WTC11 (cell line): ENCODE measurements around the gene C20orf144. TPM values are rescaled to one million over a fixed set of nuclear protein-coding genes. Genes with fewer than 3 reads are reported as not detected.

Source experiments
- ATAC-seq: fragments of 200-7000 bp; cut with Tn5 transposase; 2 replicates; pipeline ENCODE4 v1.10.0; 2021; ENCODE audit warnings: mild to moderate bottlenecking, moderate library complexity
- CTCF ChIA-PET: fragments of 300-600 bp; sonication (Branson Sonifier 250); formaldehyde crosslinking; loops from one replicate; lab custom pipeline; 2021; ENCODE audit warnings: antibody characterized with exemption; lab: Charles Lee
- POLR2A ChIA-PET: fragments of 350-600 bp; sonication (Branson Sonifier 250); formaldehyde crosslinking; loops from one replicate; lab custom pipeline; 2021; ENCODE audit warnings: antibody characterized with exemption; lab: Charles Lee
- DNase-seq: peaks from one replicate; pipeline ENCODE4 v3.0.0; 2021; ENCODE audit warnings: low spot score
- H3K27ac Mint-ChIP-seq: 2 replicates; pipeline ENCODE4 v1.8.0; 2021; ENCODE audit warnings: mixed read lengths
- H3K27me3 Mint-ChIP-seq: 2 replicates; pipeline ENCODE4 v1.8.0; 2021; ENCODE audit warnings: low read depth, mild to moderate bottlenecking, moderate library complexity, mixed read lengths
- H3K36me3 Mint-ChIP-seq: 2 replicates; pipeline ENCODE4 v1.8.0; 2021; ENCODE audit warnings: mixed read lengths
- H3K4me1 Mint-ChIP-seq: 2 replicates; pipeline ENCODE4 v1.8.0; 2022; ENCODE audit warnings: mixed read lengths
- H3K4me3 Mint-ChIP-seq: 2 replicates; pipeline ENCODE4 v1.8.0; 2021; ENCODE audit warnings: mild to moderate bottlenecking, moderate library complexity, mixed read lengths
- H3K9me3 Mint-ChIP-seq: 2 replicates; pipeline ENCODE4 v1.8.0; 2021; ENCODE audit warnings: mixed read lengths
- CBFB ChIP-seq: sonication (generic); formaldehyde crosslinking; IDR thresholded peaks from 2 replicates; pipeline ENCODE4 v1.8.1; 2022; ENCODE audit warnings: mild to moderate bottlenecking, low read depth, missing genetic modification reagents
- CREM ChIP-seq: sonication (generic); formaldehyde crosslinking; IDR thresholded peaks from 2 replicates; pipeline ENCODE4 v1.8.1; 2022; ENCODE audit warnings: mild to moderate bottlenecking, missing genetic modification reagents, moderate library complexity
- E2F1 ChIP-seq: sonication (generic); formaldehyde crosslinking; IDR thresholded peaks from 2 replicates; pipeline ENCODE4 v1.8.0; 2022; ENCODE audit warnings: mild to moderate bottlenecking, missing genetic modification reagents
- EMX1 ChIP-seq: fragments of 250-450 bp; sonication (Bioruptor Pico); IDR thresholded peaks from 2 replicates; pipeline ENCODE4 v1.8.0; 2021; ENCODE audit warnings: mild to moderate bottlenecking
- FOXP4 ChIP-seq: sonication (generic); formaldehyde crosslinking; IDR thresholded peaks from 2 replicates; pipeline ENCODE4 v1.8.0; 2022; ENCODE audit warnings: mild to moderate bottlenecking, missing genetic modification reagents
- HMGA2 ChIP-seq: fragments of 250-450 bp; sonication (Bioruptor Pico); IDR thresholded peaks from 2 replicates; pipeline ENCODE4 v1.4.0; 2021; ENCODE audit warnings: mild to moderate bottlenecking, moderate library complexity
- HMGXB4 ChIP-seq: sonication (generic); formaldehyde crosslinking; IDR thresholded peaks from 2 replicates; pipeline ENCODE4 v1.8.1; 2023; ENCODE audit warnings: mild to moderate bottlenecking, moderate library complexity, missing genetic modification reagents
- IRF2 ChIP-seq: sonication (generic); formaldehyde crosslinking; IDR thresholded peaks from 2 replicates; pipeline ENCODE4 v1.8.0; 2022; ENCODE audit warnings: low read depth, missing genetic modification reagents, borderline replicate concordance
- JUN ChIP-seq: sonication (generic); formaldehyde crosslinking; IDR thresholded peaks from 2 replicates; pipeline ENCODE4 v1.8.0; 2023; ENCODE audit warnings: mild to moderate bottlenecking, missing genetic modification reagents
- MXD4 ChIP-seq: fragments of 250-450 bp; sonication (Bioruptor Pico); IDR thresholded peaks from 2 replicates; pipeline ENCODE4 v1.8.0; 2021; ENCODE audit warnings: mild to moderate bottlenecking, moderate library complexity, borderline replicate concordance
- NFYB ChIP-seq: sonication (generic); formaldehyde crosslinking; conservative IDR thresholded peaks from 2 replicates; pipeline ENCODE4 v1.8.0; 2022; ENCODE audit warnings: low read depth, missing genetic modification reagents
- NR3C1 ChIP-seq: sonication (generic); formaldehyde crosslinking; conservative IDR thresholded peaks from 2 replicates; pipeline ENCODE4 v1.8.1; 2023; ENCODE audit warnings: low read depth, mild to moderate bottlenecking, missing genetic modification reagents
- SMAD3 ChIP-seq: sonication (generic); formaldehyde crosslinking; IDR thresholded peaks from 2 replicates; pipeline ENCODE4 v1.8.0; 2022; ENCODE audit warnings: missing genetic modification reagents, mild to moderate bottlenecking, borderline replicate concordance
- STAT6 ChIP-seq: sonication (generic); formaldehyde crosslinking; conservative IDR thresholded peaks from 2 replicates; pipeline ENCODE4 v1.8.1; 2023; ENCODE audit warnings: mild to moderate bottlenecking, low read depth, missing genetic modification reagents, moderate library complexity
- ZBTB21 ChIP-seq: sonication (generic); formaldehyde crosslinking; IDR thresholded peaks from 2 replicates; pipeline ENCODE4 v1.8.1; 2023; ENCODE audit warnings: mild to moderate bottlenecking, missing genetic modification reagents, borderline replicate concordance
- ZNF138 ChIP-seq: sonication (generic); formaldehyde crosslinking; conservative IDR thresholded peaks from 2 replicates; pipeline ENCODE4 v1.8.1; 2022; ENCODE audit warnings: mild to moderate bottlenecking, moderate library complexity, missing genetic modification reagents
- ZNF232 ChIP-seq: sonication (generic); formaldehyde crosslinking; IDR thresholded peaks from 2 replicates; pipeline ENCODE4 v1.8.0; 2022; ENCODE audit warnings: mild to moderate bottlenecking, missing genetic modification reagents
- ZNF263 ChIP-seq: sonication (generic); formaldehyde crosslinking; IDR thresholded peaks from 2 replicates; pipeline ENCODE4 v1.8.1; 2022; ENCODE audit warnings: low read depth, mild to moderate bottlenecking, moderate library complexity, missing genetic modification reagents
- ZNF671 ChIP-seq: fragments of 250-450 bp; sonication (Bioruptor Pico); IDR thresholded peaks from 2 replicates; pipeline ENCODE4 v1.8.0; 2021; ENCODE audit warnings: mild to moderate bottlenecking
- total RNA-seq: library from RNA; stranded (reverse); gene quantifications from 3 replicates; pipeline ENCODE4 v1.2.3, GENCODE V29; 2021
- TF ChIP-seq, protein P1 (sequence below): fragments of 250-450 bp; sonication (Bioruptor Pico); IDR thresholded peaks from 2 replicates; pipeline ENCODE4 v1.9.0; 2021; ENCODE audit warnings: mild to moderate bottlenecking
- TF ChIP-seq, protein P2 (sequence below): fragments of 250-450 bp; sonication (Bioruptor Pico); IDR thresholded peaks from 2 replicates; pipeline ENCODE4 v1.9.0; 2021; ENCODE audit warnings: moderate library complexity, mild to moderate bottlenecking, inconsistent platforms, borderline replicate concordance

C20orf144 gene
- total RNA-seq, 1 experiment from 2014 or later, result 0.09 TPM

GRCh38 chr20:33660685-33661058 is 1.5 kb upstream of the C20orf144 start (continued):
- TF ChIP-seq E2F1 (no peak), ZNF138 (CRISPR knock-in tag) (no peak), EMX1 (CRISPR knock-in tag) (no peak), CBFB (CRISPR knock-in tag) (no peak), NFYB (CRISPR knock-in tag) (no peak), HMGXB4 (no peak), NR3C1 (no peak)

- peaks cover 28% of the 10 kb centered on the region for H3K4me1 Mint-ChIP-seq
- ChIA-PET CTCF (interaction anchor here (0.6 to 7.9 kb wide), 5 partner anchors 10 to 219 kb away, joined by 3 to 134 read pairs (median 4); no protein-coding TSS in a partner anchor), POLR2A (interaction anchor here (0.6 to 1.4 kb wide), 6 partner anchors 10 to 261 kb away, joined by 3 to 9 read pairs (median 4); partner anchors contain the start of genes CDK5RAP1 and ZNF341)
- no peaks in the 10 kb centered on the region for H3K9me3 Mint-ChIP-seq
- H3K27ac Mint-ChIP-seq, result no peak overlapping the region
- H3K4me3 Mint-ChIP-seq, result peak overlapping the region; percentile 69
- H3K36me3 Mint-ChIP-seq, result peaks cover 4% of the 10 kb centered on the region; the same call in 1 of the 2 replicates
- H3K27me3 Mint-ChIP-seq, result peaks cover 16% of the 10 kb centered on the region
- ATAC-seq, result peak; percentile 36
- DNase-seq, result peak; percentile 82
- no peak for TF ChIP-seq ZNF671 (CRISPR knock-in tag)
- peak; percentile 72; the same call in 1 of the 2 replicates for TF ChIP-seq ZBTB21 (CRISPR knock-in tag)
- no peak for TF ChIP-seq FOXP4
- no peak for TF ChIP-seq NFYB (CRISPR knock-in tag)
- no peak; the same call in 1 of the 2 replicates for TF ChIP-seq JUN (CRISPR knock-in tag)
- TF ChIP-seq CREM (CRISPR knock-in tag), result no peak
- TF ChIP-seq SMAD3 (CRISPR knock-in tag), result no peak
- no peak; the same call in 1 of the 2 replicates for TF ChIP-seq ZNF232 (CRISPR knock-in tag)
- no peak for TF ChIP-seq MXD4 (CRISPR knock-in tag)
- TF ChIP-seq STAT6 (CRISPR knock-in tag), result no peak
- TF ChIP-seq, protein P1, sequence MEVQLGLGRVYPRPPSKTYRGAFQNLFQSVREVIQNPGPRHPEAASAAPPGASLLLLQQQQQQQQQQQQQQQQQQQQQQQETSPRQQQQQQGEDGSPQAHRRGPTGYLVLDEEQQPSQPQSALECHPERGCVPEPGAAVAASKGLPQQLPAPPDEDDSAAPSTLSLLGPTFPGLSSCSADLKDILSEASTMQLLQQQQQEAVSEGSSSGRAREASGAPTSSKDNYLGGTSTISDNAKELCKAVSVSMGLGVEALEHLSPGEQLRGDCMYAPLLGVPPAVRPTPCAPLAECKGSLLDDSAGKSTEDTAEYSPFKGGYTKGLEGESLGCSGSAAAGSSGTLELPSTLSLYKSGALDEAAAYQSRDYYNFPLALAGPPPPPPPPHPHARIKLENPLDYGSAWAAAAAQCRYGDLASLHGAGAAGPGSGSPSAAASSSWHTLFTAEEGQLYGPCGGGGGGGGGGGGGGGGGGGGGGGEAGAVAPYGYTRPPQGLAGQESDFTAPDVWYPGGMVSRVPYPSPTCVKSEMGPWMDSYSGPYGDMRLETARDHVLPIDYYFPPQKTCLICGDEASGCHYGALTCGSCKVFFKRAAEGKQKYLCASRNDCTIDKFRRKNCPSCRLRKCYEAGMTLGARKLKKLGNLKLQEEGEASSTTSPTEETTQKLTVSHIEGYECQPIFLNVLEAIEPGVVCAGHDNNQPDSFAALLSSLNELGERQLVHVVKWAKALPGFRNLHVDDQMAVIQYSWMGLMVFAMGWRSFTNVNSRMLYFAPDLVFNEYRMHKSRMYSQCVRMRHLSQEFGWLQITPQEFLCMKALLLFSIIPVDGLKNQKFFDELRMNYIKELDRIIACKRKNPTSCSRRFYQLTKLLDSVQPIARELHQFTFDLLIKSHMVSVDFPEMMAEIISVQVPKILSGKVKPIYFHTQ (CRISPR knock-in tag), result no peak
- TF ChIP-seq ZNF263, result no peak
- TF ChIP-seq HMGA2 (CRISPR knock-in tag), result no peak
- TF ChIP-seq IRF2 (CRISPR knock-in tag), result no peak
- TF ChIP-seq, protein P2, sequence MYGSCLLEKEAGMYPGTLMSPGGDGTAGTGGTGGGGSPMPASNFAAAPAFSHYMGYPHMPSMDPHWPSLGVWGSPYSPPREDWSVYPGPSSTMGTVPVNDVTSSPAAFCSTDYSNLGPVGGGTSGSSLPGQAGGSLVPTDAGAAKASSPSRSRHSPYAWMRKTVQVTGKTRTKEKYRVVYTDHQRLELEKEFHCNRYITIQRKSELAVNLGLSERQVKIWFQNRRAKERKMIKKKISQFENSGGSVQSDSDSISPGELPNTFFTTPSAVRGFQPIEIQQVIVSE (CRISPR knock-in tag), result no peak
These were observed 1.3 kb downstream of the C20orf144 start for GRCh38 chr20:33663161-33664084.
